Uterus (tissue), 4 donors: ENCODE data around the gene TMLHE. TPM values are rescaled to one million over a fixed set of nuclear protein-coding genes. Genes with fewer than 3 reads are reported as not detected.
"Not testable (repeated sequence)": the region's sequence is repeated elsewhere in the genome, so short reads cannot be mapped to it uniquely, and the experiment has no call there.

Experiments used
- DNase-seq, 2 donors: peaks; one replicate each; pipeline ENCODE4 v3.0.0-alpha.2; 2019 to 2020
- H3K27ac ChIP-seq, 2 donors: fragments of 200-600 bp; sonication (generic); 1 replicate in 1 of 2; 2 replicates in 1 of 2; pipeline ENCODE4 v1.5.1; 2016 to 2018
- H3K27me3 ChIP-seq, 2 donors: fragments of 200-600 bp; sonication (generic); one replicate each; pipeline ENCODE4 v1.5.1; 2018 to 2019; ENCODE audit warnings: control low read depth in 1 of 2
- H3K36me3 ChIP-seq, 2 donors: fragments of 200-600 bp; sonication (generic); one replicate each; pipeline ENCODE4 v1.5.1; 2019; ENCODE audit warnings: control low read depth in 1 of 2
- H3K4me1 ChIP-seq, 2 donors: fragments of 200-600 bp; sonication (generic); one replicate each; pipeline ENCODE4 v1.5.1; 2018 to 2019; ENCODE audit warnings: control low read depth in 1 of 2
- H3K4me3 ChIP-seq, 2 donors: fragments of 200-600 bp; sonication (generic); 1 replicate in 1 of 2; 2 replicates in 1 of 2; pipeline ENCODE4 v1.5.1; 2018 to 2019; ENCODE audit warnings: mild to moderate bottlenecking in 1 of 2
- H3K9me3 ChIP-seq, 2 donors: fragments of 200-600 bp; sonication (generic); one replicate each; pipeline ENCODE4 v1.5.1; 2019; ENCODE audit warnings: control low read depth in 1 of 2
- POLR2A ChIP-seq, 2 donors: fragments of 450-650 bp; IDR thresholded peaks; one replicate each; pipeline ENCODE4 v1.6.1; 2016; ENCODE audit warnings: antibody characterized with exemption in 2 of 2, mild to moderate bottlenecking in 1 of 2, moderate library complexity in 1 of 2
- intact Hi-C: fragments of 100-400 bp; cut with DNase I; formaldehyde crosslinking; loops from one replicate; pipeline ENCODE4 v1.15.1; 2023; ENCODE audit warnings: low total_unique reads
- total RNA-seq, 4 donors: library from RNA; depleted of rRNA in 3 of 4; stranded (reverse); fragments of >200 nt in 3 of 4; gene quantifications; one replicate each; pipeline versions ENCODE4 v1.1.0 to v1.2.4, GENCODE V29; 2014 to 2023
- TF ChIP-seq, protein P1 (sequence below), 4 experiments: fragments of 200-600 bp in 2 of 4; fragments of 450-650 bp in 2 of 4; sonication (generic) in 2 of 4; IDR thresholded peaks; one replicate each; pipeline ENCODE4 v1.5.1; 2016 to 2019; ENCODE audit warnings: antibody characterized with exemption in 4 of 4, mild to moderate bottlenecking in 2 of 4, moderate library complexity in 1 of 4
- donor health status: DM: yes; HTN: yes; CAD: no.

Gene TMLHE
- 10 to 100 TPM in 3 of 4 donors, 1 to 10 TPM in 1; 2.4 to 42.0 (median 20.2) TPM for total RNA-seq

DNA sequence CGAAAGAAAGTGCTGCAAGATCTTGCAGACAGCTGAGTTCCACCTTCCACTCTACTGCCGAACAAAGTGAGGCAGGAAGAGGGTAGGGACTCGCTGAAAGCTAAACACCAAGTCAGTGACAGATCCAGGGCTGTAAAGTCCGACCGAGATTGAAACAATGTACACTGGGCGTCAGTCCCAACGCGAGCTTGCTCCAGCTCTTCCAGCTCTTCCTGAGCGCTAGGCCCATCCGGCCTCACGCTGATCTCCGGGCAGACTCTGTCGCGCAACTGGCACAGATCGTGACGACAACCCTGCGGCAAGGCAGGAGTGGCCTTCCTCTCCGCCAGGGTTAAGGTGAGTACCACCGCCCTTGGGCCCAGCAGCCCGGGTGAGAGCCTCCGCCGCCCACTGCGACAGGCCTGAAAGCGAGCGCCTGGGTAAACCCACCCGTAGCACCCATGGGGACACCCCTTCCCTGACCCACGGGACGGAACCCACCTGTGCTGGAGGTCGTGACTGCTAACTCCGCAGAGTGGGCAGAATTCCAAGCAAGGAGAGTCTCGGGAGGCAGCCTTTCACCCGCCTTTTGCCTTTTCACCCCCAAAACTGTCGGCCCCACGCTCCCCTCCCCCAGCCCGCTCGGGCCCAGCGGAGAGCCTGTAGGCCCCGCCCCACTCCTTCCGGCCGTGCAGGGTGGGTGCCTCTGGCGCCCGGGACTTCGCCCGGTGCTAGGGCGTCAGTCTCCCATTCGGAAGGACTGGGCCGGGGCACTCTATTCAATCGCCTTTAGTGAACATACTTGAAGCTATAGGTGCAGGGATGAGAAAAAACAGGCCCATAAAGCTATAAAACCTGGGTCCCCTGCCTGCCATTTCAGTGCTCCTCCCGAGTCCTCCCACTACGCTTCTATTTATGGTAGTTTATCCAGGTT, at the start of gene TMLHE, which contains the start of gene SPRY3:
TSS of gene TMLHE (minus strand) at position 641 of the 913 bp plus-strand sequence. CDS start 67,676 bp downstream, outside the sequence.
TSS of gene SPRY3 (plus strand) at position 275 of the 913 bp plus-strand sequence.
- H3K27me3 ChIP-seq = no peaks in the 10 kb centered on the region
- peak; percentile 41 to 55 for DNase-seq
- TF ChIP-seq, protein P1, sequence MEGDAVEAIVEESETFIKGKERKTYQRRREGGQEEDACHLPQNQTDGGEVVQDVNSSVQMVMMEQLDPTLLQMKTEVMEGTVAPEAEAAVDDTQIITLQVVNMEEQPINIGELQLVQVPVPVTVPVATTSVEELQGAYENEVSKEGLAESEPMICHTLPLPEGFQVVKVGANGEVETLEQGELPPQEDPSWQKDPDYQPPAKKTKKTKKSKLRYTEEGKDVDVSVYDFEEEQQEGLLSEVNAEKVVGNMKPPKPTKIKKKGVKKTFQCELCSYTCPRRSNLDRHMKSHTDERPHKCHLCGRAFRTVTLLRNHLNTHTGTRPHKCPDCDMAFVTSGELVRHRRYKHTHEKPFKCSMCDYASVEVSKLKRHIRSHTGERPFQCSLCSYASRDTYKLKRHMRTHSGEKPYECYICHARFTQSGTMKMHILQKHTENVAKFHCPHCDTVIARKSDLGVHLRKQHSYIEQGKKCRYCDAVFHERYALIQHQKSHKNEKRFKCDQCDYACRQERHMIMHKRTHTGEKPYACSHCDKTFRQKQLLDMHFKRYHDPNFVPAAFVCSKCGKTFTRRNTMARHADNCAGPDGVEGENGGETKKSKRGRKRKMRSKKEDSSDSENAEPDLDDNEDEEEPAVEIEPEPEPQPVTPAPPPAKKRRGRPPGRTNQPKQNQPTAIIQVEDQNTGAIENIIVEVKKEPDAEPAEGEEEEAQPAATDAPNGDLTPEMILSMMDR (IDR thresholded peaks at IDR 0.05) = no peak
- no peak for TF ChIP-seq POLR2A (IDR thresholded peaks at IDR 0.05)
- H3K36me3 ChIP-seq = no peaks in the 10 kb centered on the region
- H3K4me1 ChIP-seq = no peaks in the 10 kb centered on the region
- peak within 1 kb of the TSS; percentile 71 to 83 for H3K27ac ChIP-seq
- H3K9me3 ChIP-seq = no peaks in the 10 kb centered on the region
- intact Hi-C loops = no loop called here
- H3K4me3 ChIP-seq = peak within 1 kb of the TSS; percentile 41 to 53

DNA sequence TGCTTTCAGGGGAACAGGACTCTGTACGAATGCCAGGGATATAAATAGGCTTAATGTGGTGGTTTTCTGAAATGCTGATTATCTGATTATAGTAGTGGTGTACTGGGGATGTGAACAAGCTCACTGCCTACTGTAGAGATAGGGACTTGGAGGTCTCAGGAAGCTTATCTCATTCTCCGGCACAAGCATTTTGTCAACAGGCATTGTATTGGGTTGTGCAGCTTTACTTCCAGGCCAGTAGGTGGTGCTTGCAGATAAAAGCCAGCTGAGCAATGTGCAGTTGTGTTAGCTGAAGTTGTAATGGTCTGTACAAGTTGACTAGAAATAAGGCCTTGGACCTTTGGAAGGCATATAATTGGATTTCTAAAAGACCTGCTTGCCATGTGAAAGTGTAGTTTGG, 49.5 kb upstream of the TMLHE start:
- Histone ChIP-seq H3K27ac (no peak overlapping the region), H3K36me3 (no peaks in the 10 kb centered on the region), H3K4me1 (no peaks in the 10 kb centered on the region), H3K4me3 (no peak overlapping the region), H3K9me3 (no peaks in the 10 kb centered on the region), H3K27me3 (no peaks in the 10 kb centered on the region)
- intact Hi-C loops = no loop called here
- DNase-seq = no peak
- TF ChIP-seq POLR2A (IDR thresholded peaks at IDR 0.05) = no peak
- TF ChIP-seq, protein P1 (IDR thresholded peaks at IDR 0.05) = no peak

GRCh38 chrX:155645180-155645579, 32.4 kb upstream of the TMLHE start:
- TF ChIP-seq POLR2A (IDR thresholded peaks at IDR 0.05) = no peak
- TF ChIP-seq, protein P1 (IDR thresholded peaks at IDR 0.05) = no peak
- Histone ChIP-seq H3K27ac (no peak overlapping the region), H3K9me3 (no peaks in the 10 kb centered on the region), H3K4me3 (no peak overlapping the region), H3K27me3 (no peaks in the 10 kb centered on the region), H3K4me1 (no peaks in the 10 kb centered on the region), H3K36me3 (no peaks in the 10 kb centered on the region)
- DNase-seq = no peak
- intact Hi-C loops = no loop called here

GRCh38 chrX:155643240-155643639, 30.5 kb upstream of the TMLHE start:
- intact Hi-C loops = no loop called here

GRCh38 chrX:155641371-155641770, 28.6 kb upstream of the TMLHE start:
- H3K9me3 ChIP-seq, intact Hi-C loops, H3K27me3 ChIP-seq, H3K36me3 ChIP-seq, DNase-seq, H3K4me3 ChIP-seq, H3K4me1 ChIP-seq, H3K27ac ChIP-seq: not testable (repeated sequence)

More at GRCh38 chrX:155643240-155643639, 30.5 kb upstream of the TMLHE start:
- Histone ChIP-seq H3K9me3 (no peaks in the 10 kb centered on the region), H3K36me3 (no peaks in the 10 kb centered on the region), H3K4me1 (no peaks in the 10 kb centered on the region), H3K27ac (no peak overlapping the region), H3K27me3 (no peaks in the 10 kb centered on the region), H3K4me3 (no peak overlapping the region)
- DNase-seq = no peak
- TF ChIP-seq, protein P1 (IDR thresholded peaks at IDR 0.05) = no peak
- TF ChIP-seq POLR2A (IDR thresholded peaks at IDR 0.05) = no peak
